Measurements from ENCODE around the gene PTPRJ. TPM values are rescaled to one million over a fixed set of nuclear protein-coding genes. Genes with fewer than 3 reads are reported as not detected.
A peak's percentile ranks its signal among the peaks of the same experiment; 100 is the strongest.

The PTPRJ gene
- total RNA-seq, 2 donors from 2014 or later: 38.5 to 58.9 TPM

- no peak for DNase-seq
- ATAC-seq: no peak
- intact Hi-C loops (cut with DNase I, micrococcal nuclease): no loop called here
Measured at GRCh38 chr11:48078689-48079088, 98.3 kb downstream of the PTPRJ start.

GRCh38 chr11:48079596-48079995, 99.2 kb downstream of the PTPRJ start:
- intact Hi-C loops (cut with DNase I, micrococcal nuclease): no loop called here
- ATAC-seq (no peak), DNase-seq (no peak)

GRCh38 chr11:48080301-48080861, 100.0 kb downstream of the PTPRJ start:
- no peak for DNase-seq
- intact Hi-C loops (cut with DNase I, micrococcal nuclease): no loop called here
- ATAC-seq: no peak

GRCh38 chr11:48081151-48082010, 101.0 kb downstream of the PTPRJ start:
- ATAC-seq (peak; percentile 33), DNase-seq (no peak)

GRCh38 chr11:48082771-48083170, 102.4 kb downstream of the PTPRJ start:
- DNase-seq (no peak), ATAC-seq (peak; percentile 48)
- intact Hi-C loops (cut with DNase I, micrococcal nuclease): no loop called here

More at GRCh38 chr11:48081151-48082010, 101.0 kb downstream of the PTPRJ start:
- intact Hi-C loops (cut with DNase I, micrococcal nuclease): no loop called here

GRCh38 chr11:48083421-48083820, 103.1 kb downstream of the PTPRJ start:
- ATAC-seq (no peak), DNase-seq (no peak)
- intact Hi-C loops (cut with DNase I, micrococcal nuclease): no loop called here

- intact Hi-C loops (cut with DNase I, micrococcal nuclease): no loop called here
- DNase-seq (no peak), ATAC-seq (no peak)
Measured at GRCh38 chr11:48085688-48086087, 105.3 kb downstream of the PTPRJ start.

GRCh38 chr11:48087422-48087821, 107.1 kb downstream of the PTPRJ start:
- DNase-seq (no peak), ATAC-seq (no peak)
- intact Hi-C loops (cut with DNase I, micrococcal nuclease): no loop called here

- ATAC-seq: peak; percentile 78
- peak; percentile 62 to 79 for DNase-seq
Measured at GRCh38 chr11:48087974-48088681, 107.8 kb downstream of the PTPRJ start.

GRCh38 chr11:48088682-48089050, 108.3 kb downstream of the PTPRJ start:
- ATAC-seq (peak; percentile 51), DNase-seq (no peak)
- intact Hi-C loops (cut with DNase I, micrococcal nuclease): no loop called here

More at GRCh38 chr11:48087974-48088681, 107.8 kb downstream of the PTPRJ start:
- intact Hi-C loops (cut with DNase I, micrococcal nuclease): no loop called here

GRCh38 chr11:48090174-48090573, 109.8 kb downstream of the PTPRJ start:
- DNase-seq (no peak), ATAC-seq (no peak)
- intact Hi-C loops (cut with DNase I, micrococcal nuclease): no loop called here

- ATAC-seq: no peak
- intact Hi-C loops (cut with DNase I, micrococcal nuclease): no loop called here
- no peak for DNase-seq
Measured at GRCh38 chr11:48091426-48092102, 111.2 kb downstream of the PTPRJ start.

GRCh38 chr11:48093323-48093722, 113.0 kb downstream of the PTPRJ start:
- DNase-seq: no peak
- peak; percentile 82 for ATAC-seq
- intact Hi-C loops (cut with DNase I, micrococcal nuclease): no loop called here

GRCh38 chr11:48093795-48094642, 113.7 kb downstream of the PTPRJ start:
- ATAC-seq: peak; percentile 69
- intact Hi-C loops (cut with DNase I, micrococcal nuclease): no loop called here
- no peak for DNase-seq

- intact Hi-C loops (cut with DNase I, micrococcal nuclease): no loop called here
- ATAC-seq (no peak), DNase-seq (no peak)
Measured at GRCh38 chr11:48094643-48095339, 114.4 kb downstream of the PTPRJ start.

GRCh38 chr11:48095779-48096470, 115.6 kb downstream of the PTPRJ start:
- ATAC-seq: no peak
- intact Hi-C loops (cut with DNase I, micrococcal nuclease): no loop called here

More at GRCh38 chr11:48095779-48096470, 115.6 kb downstream of the PTPRJ start:
- peak in 1 of 2 donors; percentile 24 for DNase-seq

Measured in left colon (tissue), 2 donors.